HEK293 (cell line): ENCODE results near the gene ZDHHC14.

Experiments
- EGR2 ChIP-seq: fragments of 450-650 bp; formaldehyde crosslinking; IDR thresholded peaks from 2 replicates; pipeline ENCODE4 v1.5.1; 2016; ENCODE audit warnings: low read depth, missing biosample characterization, missing genetic modification characterization
- KLF10 ChIP-seq: fragments of 450-650 bp; IDR thresholded peaks from 2 replicates; pipeline ENCODE4 v1.5.1; 2018; ENCODE audit warnings: missing biosample characterization, mild to moderate bottlenecking, missing genetic modification characterization
- KLF8 ChIP-seq: fragments of 450-650 bp; formaldehyde crosslinking; IDR thresholded peaks from 2 replicates; pipeline ENCODE4 v1.5.1; 2016; ENCODE audit warnings: missing biosample characterization, missing genetic modification characterization
- MYNN ChIP-seq: fragments of 450-650 bp; formaldehyde crosslinking; IDR thresholded peaks from 2 replicates; pipeline ENCODE4 v1.5.1; 2016; ENCODE audit warnings: missing biosample characterization, missing genetic modification characterization, borderline replicate concordance
- SETDB1 ChIP-seq: IDR thresholded peaks from one replicate; pipeline ENCODE4 v1.6.1; 2017; ENCODE audit warnings: mild to moderate bottlenecking, low read length, moderate library complexity, mixed read lengths; ENCODE audit not compliant: insufficient read length
- TCF7L2 ChIP-seq: IDR thresholded peaks from 2 replicates; pipeline ENCODE4 v1.6.1; 2011; ENCODE audit warnings: low read depth, mild to moderate bottlenecking, inconsistent platforms, low read length, moderate library complexity, borderline replicate concordance
- YY2 ChIP-seq: fragments of 450-650 bp; formaldehyde crosslinking; IDR thresholded peaks from 2 replicates; pipeline ENCODE4 v1.5.1; 2016; ENCODE audit warnings: missing biosample characterization, missing genetic modification characterization
- ZBTB20 ChIP-seq: fragments of 450-650 bp; formaldehyde crosslinking; IDR thresholded peaks from 2 replicates; pipeline ENCODE4 v1.5.1; 2016; ENCODE audit warnings: missing biosample characterization, missing genetic modification characterization
- ZFP41 ChIP-seq: fragments of 450-650 bp; formaldehyde crosslinking; IDR thresholded peaks from 2 replicates; pipeline ENCODE4 v1.5.1; 2016; ENCODE audit warnings: missing biosample characterization, missing genetic modification characterization, borderline replicate concordance
- ZNF114 ChIP-seq: fragments of 450-650 bp; formaldehyde crosslinking; IDR thresholded peaks from 2 replicates; pipeline ENCODE4 v1.5.0; 2017; ENCODE audit warnings: missing biosample characterization, missing genetic modification characterization
- ZNF140 ChIP-seq: fragments of 450-650 bp; formaldehyde crosslinking; IDR thresholded peaks from 2 replicates; pipeline ENCODE4 v1.5.1; 2016; ENCODE audit warnings: missing biosample characterization, missing genetic modification characterization
- ZNF324 ChIP-seq: fragments of 450-650 bp; formaldehyde crosslinking; IDR thresholded peaks from 2 replicates; pipeline ENCODE4 v1.5.1; 2016; ENCODE audit warnings: missing biosample characterization, missing genetic modification characterization
- ZNF416 ChIP-seq: fragments of 450-650 bp; formaldehyde crosslinking; IDR thresholded peaks from 2 replicates; pipeline ENCODE4 v1.5.1; 2016; ENCODE audit warnings: missing biosample characterization, missing genetic modification characterization
- ZNF501 ChIP-seq: fragments of 450-650 bp; formaldehyde crosslinking; IDR thresholded peaks from 2 replicates; pipeline ENCODE4 v1.5.1; 2016; ENCODE audit warnings: missing biosample characterization, missing genetic modification characterization
- ZNF521 ChIP-seq: fragments of 450-650 bp; formaldehyde crosslinking; IDR thresholded peaks from 2 replicates; pipeline ENCODE4 v1.5.1; 2017; ENCODE audit warnings: missing biosample characterization, mild to moderate bottlenecking, missing genetic modification characterization
- ZNF600 ChIP-seq: fragments of 450-650 bp; formaldehyde crosslinking; IDR thresholded peaks from 2 replicates; pipeline ENCODE4 v1.5.1; 2016; ENCODE audit warnings: missing biosample characterization, missing genetic modification characterization
- ZNF629 ChIP-seq: fragments of 450-650 bp; formaldehyde crosslinking; IDR thresholded peaks from 2 replicates; pipeline ENCODE4 v1.5.1; 2017; ENCODE audit warnings: missing biosample characterization, missing genetic modification characterization
- TF ChIP-seq, protein P1 (sequence below): fragments of 450-650 bp; formaldehyde crosslinking; IDR thresholded peaks from 2 replicates; pipeline ENCODE4 v1.5.1; 2017; ENCODE audit warnings: missing biosample characterization, mild to moderate bottlenecking, missing genetic modification characterization, moderate library complexity
- TF ChIP-seq, protein P2 (sequence below): fragments of 450-650 bp; formaldehyde crosslinking; IDR thresholded peaks from 2 replicates; pipeline ENCODE4 v1.5.1; 2016; ENCODE audit warnings: missing biosample characterization, missing genetic modification characterization
- TF ChIP-seq, protein P3 (sequence below): fragments of 450-650 bp; formaldehyde crosslinking; IDR thresholded peaks from 2 replicates; pipeline ENCODE4 v1.5.1; 2016; ENCODE audit warnings: missing biosample characterization, missing genetic modification characterization
- TF ChIP-seq, protein P4 (sequence below): fragments of 450-650 bp; formaldehyde crosslinking; IDR thresholded peaks from 2 replicates; pipeline ENCODE4 v1.5.1; 2016; ENCODE audit warnings: missing biosample characterization, missing genetic modification characterization
- TF ChIP-seq, protein P5 (sequence below): fragments of 450-650 bp; formaldehyde crosslinking; IDR thresholded peaks from 2 replicates; pipeline ENCODE4 v1.5.1; 2016; ENCODE audit warnings: missing biosample characterization, missing genetic modification characterization
- TF ChIP-seq, protein P6 (sequence below): fragments of 450-650 bp; formaldehyde crosslinking; optimal IDR thresholded peaks from 2 replicates; pipeline ENCODE3; 2016; ENCODE audit warnings: missing biosample characterization, mild to moderate bottlenecking, missing genetic modification characterization
- TF ChIP-seq, protein P7 (sequence below): fragments of 450-650 bp; formaldehyde crosslinking; IDR thresholded peaks from 2 replicates; pipeline ENCODE4 v1.5.1; 2016; ENCODE audit warnings: missing biosample characterization, missing genetic modification characterization, borderline replicate concordance

Gene ZDHHC14

DNA sequence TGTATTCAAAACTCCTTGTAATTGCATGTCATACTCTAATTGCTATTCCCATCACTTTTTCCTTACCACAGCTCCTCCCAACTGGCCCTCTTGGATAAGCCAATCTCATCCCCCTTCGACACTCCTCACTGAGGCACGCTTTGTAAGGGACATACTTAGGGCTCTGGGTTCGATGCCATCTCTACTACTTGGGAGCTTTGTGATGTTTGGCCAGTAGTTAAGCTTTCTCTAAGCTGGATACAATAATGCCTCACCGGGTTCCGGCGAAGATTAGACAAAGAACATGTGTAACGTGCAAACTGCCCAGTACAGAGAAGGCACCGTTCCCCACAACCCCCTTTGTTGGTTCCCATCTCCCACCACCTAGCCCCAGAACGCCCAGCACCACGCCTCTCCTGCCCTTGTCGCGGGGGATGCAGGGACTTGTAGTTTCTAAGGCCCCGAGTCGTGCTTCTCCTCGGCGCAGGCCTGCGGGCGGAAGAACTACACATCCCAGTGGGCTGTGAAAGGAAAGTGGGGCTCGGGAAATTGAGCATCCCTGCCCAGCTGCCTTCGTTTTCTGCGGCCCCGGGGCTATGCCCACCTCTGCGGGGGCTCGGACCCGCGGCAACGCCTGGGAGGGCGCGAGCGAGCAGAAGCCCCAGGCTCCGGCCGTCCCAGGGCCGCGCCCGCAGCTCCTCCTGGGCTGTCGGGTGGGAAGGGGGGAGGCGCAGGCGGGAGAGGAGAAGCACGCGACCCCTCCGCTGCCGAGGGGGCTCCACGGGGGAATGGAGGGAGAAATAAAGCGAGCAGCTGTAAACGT is 1.1 kb upstream of the ZDHHC14 start (continued):
- TF ChIP-seq, protein P1, sequence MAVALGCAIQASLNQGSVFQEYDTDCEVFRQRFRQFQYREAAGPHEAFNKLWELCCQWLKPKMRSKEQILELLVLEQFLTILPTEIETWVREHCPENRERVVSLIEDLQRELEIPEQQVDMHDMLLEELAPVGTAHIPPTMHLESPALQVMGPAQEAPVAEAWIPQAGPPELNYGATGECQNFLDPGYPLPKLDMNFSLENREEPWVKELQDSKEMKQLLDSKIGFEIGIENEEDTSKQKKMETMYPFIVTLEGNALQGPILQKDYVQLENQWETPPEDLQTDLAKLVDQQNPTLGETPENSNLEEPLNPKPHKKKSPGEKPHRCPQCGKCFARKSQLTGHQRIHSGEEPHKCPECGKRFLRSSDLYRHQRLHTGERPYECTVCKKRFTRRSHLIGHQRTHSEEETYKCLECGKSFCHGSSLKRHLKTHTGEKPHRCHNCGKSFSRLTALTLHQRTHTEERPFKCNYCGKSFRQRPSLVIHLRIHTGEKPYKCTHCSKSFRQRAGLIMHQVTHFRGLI (tag by site-specific recombination): peak; percentile 41
- TF ChIP-seq ZNF521 (tag by site-specific recombination) (no peak), EGR2 (tag by site-specific recombination) (peak; percentile 92), SETDB1 (no peak), ZFP41 (tag by site-specific recombination) (no peak), YY2 (tag by site-specific recombination) (no peak), ZBTB20 (tag by site-specific recombination) (peak; percentile 100), KLF8 (tag by site-specific recombination) (peak; percentile 99), ZNF501 (tag by site-specific recombination) (no peak), ZNF114 (tag by site-specific recombination) (no peak), ZNF629 (tag by site-specific recombination) (no peak), KLF10 (peak; percentile 43; the same call in 1 of the 2 replicates), ZNF324 (tag by site-specific recombination) (no peak), TCF7L2 (no peak), MYNN (tag by site-specific recombination) (no peak), ZNF140 (tag by site-specific recombination) (no peak), ZNF416 (tag by site-specific recombination) (no peak), ZNF600 (tag by site-specific recombination) (no peak; the same call in 1 of the 2 replicates)
- TF ChIP-seq, protein P2, sequence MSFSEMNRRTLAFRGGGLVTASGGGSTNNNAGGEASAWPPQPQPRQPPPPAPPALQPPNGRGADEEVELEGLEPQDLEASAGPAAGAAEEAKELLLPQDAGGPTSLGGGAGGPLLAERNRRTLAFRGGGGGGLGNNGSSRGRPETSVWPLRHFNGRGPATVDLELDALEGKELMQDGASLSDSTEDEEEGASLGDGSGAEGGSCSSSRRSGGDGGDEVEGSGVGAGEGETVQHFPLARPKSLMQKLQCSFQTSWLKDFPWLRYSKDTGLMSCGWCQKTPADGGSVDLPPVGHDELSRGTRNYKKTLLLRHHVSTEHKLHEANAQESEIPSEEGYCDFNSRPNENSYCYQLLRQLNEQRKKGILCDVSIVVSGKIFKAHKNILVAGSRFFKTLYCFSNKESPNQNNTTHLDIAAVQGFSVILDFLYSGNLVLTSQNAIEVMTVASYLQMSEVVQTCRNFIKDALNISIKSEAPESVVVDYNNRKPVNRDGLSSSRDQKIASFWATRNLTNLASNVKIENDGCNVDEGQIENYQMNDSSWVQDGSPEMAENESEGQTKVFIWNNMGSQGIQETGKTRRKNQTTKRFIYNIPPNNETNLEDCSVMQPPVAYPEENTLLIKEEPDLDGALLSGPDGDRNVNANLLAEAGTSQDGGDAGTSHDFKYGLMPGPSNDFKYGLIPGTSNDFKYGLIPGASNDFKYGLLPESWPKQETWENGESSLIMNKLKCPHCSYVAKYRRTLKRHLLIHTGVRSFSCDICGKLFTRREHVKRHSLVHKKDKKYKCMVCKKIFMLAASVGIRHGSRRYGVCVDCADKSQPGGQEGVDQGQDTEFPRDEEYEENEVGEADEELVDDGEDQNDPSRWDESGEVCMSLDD: peak; percentile 85
- TF ChIP-seq, protein P3, sequence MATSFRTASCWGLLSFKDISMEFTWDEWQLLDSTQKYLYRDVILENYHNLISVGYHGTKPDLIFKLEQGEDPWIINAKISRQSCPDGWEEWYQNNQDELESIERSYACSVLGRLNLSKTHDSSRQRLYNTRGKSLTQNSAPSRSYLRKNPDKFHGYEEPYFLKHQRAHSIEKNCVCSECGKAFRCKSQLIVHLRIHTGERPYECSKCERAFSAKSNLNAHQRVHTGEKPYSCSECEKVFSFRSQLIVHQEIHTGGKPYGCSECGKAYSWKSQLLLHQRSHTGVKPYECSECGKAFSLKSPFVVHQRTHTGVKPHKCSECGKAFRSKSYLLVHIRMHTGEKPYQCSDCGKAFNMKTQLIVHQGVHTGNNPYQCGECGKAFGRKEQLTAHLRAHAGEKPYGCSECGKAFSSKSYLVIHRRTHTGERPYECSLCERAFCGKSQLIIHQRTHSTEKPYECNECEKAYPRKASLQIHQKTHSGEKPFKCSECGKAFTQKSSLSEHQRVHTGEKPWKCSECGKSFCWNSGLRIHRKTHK: no peak
- TF ChIP-seq, protein P4, sequence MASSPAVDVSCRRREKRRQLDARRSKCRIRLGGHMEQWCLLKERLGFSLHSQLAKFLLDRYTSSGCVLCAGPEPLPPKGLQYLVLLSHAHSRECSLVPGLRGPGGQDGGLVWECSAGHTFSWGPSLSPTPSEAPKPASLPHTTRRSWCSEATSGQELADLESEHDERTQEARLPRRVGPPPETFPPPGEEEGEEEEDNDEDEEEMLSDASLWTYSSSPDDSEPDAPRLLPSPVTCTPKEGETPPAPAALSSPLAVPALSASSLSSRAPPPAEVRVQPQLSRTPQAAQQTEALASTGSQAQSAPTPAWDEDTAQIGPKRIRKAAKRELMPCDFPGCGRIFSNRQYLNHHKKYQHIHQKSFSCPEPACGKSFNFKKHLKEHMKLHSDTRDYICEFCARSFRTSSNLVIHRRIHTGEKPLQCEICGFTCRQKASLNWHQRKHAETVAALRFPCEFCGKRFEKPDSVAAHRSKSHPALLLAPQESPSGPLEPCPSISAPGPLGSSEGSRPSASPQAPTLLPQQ (tag by site-specific recombination): no peak
- TF ChIP-seq, protein P5, sequence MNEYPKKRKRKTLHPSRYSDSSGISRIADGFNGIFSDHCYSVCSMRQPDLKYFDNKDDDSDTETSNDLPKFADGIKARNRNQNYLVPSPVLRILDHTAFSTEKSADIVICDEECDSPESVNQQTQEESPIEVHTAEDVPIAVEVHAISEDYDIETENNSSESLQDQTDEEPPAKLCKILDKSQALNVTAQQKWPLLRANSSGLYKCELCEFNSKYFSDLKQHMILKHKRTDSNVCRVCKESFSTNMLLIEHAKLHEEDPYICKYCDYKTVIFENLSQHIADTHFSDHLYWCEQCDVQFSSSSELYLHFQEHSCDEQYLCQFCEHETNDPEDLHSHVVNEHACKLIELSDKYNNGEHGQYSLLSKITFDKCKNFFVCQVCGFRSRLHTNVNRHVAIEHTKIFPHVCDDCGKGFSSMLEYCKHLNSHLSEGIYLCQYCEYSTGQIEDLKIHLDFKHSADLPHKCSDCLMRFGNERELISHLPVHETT (tag by site-specific recombination): no peak
- TF ChIP-seq, protein P6, sequence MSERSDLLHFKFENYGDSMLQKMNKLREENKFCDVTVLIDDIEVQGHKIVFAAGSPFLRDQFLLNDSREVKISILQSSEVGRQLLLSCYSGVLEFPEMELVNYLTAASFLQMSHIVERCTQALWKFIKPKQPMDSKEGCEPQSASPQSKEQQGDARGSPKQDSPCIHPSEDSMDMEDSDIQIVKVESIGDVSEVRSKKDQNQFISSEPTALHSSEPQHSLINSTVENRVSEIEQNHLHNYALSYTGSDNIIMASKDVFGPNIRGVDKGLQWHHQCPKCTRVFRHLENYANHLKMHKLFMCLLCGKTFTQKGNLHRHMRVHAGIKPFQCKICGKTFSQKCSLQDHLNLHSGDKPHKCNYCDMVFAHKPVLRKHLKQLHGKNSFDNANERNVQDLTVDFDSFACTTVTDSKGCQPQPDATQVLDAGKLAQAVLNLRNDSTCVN (tag by site-specific recombination): peak; percentile 74
- TF ChIP-seq, protein P7, sequence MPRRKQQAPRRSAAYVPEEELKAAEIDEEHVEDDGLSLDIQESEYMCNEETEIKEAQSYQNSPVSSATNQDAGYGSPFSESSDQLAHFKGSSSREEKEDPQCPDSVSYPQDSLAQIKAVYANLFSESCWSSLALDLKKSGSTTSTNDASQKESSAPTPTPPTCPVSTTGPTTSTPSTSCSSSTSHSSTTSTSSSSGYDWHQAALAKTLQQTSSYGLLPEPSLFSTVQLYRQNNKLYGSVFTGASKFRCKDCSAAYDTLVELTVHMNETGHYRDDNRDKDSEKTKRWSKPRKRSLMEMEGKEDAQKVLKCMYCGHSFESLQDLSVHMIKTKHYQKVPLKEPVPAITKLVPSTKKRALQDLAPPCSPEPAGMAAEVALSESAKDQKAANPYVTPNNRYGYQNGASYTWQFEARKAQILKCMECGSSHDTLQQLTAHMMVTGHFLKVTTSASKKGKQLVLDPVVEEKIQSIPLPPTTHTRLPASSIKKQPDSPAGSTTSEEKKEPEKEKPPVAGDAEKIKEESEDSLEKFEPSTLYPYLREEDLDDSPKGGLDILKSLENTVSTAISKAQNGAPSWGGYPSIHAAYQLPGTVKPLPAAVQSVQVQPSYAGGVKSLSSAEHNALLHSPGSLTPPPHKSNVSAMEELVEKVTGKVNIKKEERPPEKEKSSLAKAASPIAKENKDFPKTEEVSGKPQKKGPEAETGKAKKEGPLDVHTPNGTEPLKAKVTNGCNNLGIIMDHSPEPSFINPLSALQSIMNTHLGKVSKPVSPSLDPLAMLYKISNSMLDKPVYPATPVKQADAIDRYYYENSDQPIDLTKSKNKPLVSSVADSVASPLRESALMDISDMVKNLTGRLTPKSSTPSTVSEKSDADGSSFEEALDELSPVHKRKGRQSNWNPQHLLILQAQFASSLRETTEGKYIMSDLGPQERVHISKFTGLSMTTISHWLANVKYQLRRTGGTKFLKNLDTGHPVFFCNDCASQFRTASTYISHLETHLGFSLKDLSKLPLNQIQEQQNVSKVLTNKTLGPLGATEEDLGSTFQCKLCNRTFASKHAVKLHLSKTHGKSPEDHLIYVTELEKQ: no peak
